Upper lobe of left lung (tissue), 4 donors: ENCODE measurements around the gene CCSAP.

Experiments used
- EP300 ChIP-seq, 4 donors: sonication (generic); formaldehyde crosslinking; IDR thresholded peaks; one replicate each; pipeline ENCODE4 v1.5.1; 2017; ENCODE audit warnings: antibody characterized with exemption in 4 of 4, control low read depth in 2 of 4
- POLR2A ChIP-seq, 4 donors: fragments of 450-650 bp; IDR thresholded peaks; one replicate each; pipeline ENCODE4 v1.5.1; 2016 to 2017; ENCODE audit warnings: antibody characterized with exemption in 4 of 4, mild to moderate bottlenecking in 2 of 4
- POLR2AphosphoS5 ChIP-seq, 2 donors: sonication (generic); formaldehyde crosslinking; IDR thresholded peaks; one replicate each; pipeline ENCODE4 v1.5.1; 2017; ENCODE audit warnings: antibody characterized with exemption in 2 of 2
- TF ChIP-seq, protein P1 (sequence below), 6 experiments: fragments of 450-650 bp in 4 of 6; fragments of 200-600 bp in 2 of 6; sonication (generic) in 2 of 6; IDR thresholded peaks; one replicate each; pipeline ENCODE4 v1.5.1; 2016 to 2019; ENCODE audit warnings: antibody characterized with exemption in 6 of 6

DNA sequence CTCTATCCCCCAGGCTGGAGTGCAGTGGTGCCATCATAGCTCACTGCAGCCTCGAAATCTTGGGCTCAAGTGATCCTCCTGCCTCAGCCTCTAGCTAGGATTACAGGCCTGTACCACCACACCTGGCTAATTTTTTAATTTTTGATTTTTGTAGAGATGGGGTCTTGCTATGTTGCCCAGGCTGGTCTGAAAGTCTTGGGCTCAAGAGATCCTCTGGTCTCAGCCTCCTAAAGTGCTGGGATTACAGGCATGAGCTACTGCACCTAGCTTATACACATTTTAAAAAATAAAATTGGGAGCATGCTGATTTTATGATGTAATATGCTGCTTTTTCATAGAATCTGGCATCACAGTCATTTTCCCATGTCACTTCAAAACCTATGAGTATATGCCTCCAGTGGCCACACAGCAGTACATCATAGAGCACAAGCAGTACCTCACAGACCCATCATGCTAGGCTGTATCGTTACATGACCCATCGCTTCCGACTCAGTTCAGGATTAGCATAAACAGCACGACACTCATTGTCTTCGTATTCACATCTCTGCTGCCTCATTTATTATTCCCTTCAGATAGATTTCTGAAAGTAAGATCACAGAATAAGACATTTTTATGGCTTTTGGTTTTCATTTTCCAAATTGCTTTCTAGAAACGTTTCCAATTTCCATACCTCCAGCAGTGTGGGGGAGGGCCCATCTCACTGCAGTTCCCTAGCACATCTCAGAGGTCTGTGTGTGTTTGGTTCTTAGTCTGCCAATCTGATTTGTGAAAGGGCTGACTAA is 35.9 kb upstream of the CCSAP start:
- TF ChIP-seq, protein P1, sequence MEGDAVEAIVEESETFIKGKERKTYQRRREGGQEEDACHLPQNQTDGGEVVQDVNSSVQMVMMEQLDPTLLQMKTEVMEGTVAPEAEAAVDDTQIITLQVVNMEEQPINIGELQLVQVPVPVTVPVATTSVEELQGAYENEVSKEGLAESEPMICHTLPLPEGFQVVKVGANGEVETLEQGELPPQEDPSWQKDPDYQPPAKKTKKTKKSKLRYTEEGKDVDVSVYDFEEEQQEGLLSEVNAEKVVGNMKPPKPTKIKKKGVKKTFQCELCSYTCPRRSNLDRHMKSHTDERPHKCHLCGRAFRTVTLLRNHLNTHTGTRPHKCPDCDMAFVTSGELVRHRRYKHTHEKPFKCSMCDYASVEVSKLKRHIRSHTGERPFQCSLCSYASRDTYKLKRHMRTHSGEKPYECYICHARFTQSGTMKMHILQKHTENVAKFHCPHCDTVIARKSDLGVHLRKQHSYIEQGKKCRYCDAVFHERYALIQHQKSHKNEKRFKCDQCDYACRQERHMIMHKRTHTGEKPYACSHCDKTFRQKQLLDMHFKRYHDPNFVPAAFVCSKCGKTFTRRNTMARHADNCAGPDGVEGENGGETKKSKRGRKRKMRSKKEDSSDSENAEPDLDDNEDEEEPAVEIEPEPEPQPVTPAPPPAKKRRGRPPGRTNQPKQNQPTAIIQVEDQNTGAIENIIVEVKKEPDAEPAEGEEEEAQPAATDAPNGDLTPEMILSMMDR (IDR thresholded peaks at IDR 0.05) = no peak
- TF ChIP-seq POLR2AphosphoS5 (IDR thresholded peaks at IDR 0.05) (no peak), POLR2A (IDR thresholded peaks at IDR 0.05) (no peak), EP300 (IDR thresholded peaks at IDR 0.05) (no peak)
